Endothelial cell of umbilical vein (primary cell): ENCODE results near the gene MAP3K13. TPM values are rescaled to one million over a fixed set of nuclear protein-coding genes. Genes with fewer than 3 reads are reported as not detected.
"Not testable (repeated sequence)": the region's sequence is repeated elsewhere in the genome, so short reads cannot be mapped to it uniquely, and the experiment has no call there.

ENCODE experiments used
- BruUV-seq: library from RNA; stranded (reverse); fragments of 400-500 nt; replicated peaks from 2 replicates; lab custom pipeline; 2021; lab: Mats Ljungman, UMichigan
- CTCF ChIA-PET: fragments of 300-600, 350-600 bp; sonication (Branson Sonifier 250); formaldehyde crosslinking; loops from one replicate; lab custom pipeline; 2021; ENCODE audit warnings: antibody characterized with exemption, inconsistent platforms; lab: Charles Lee
- POLR2A ChIA-PET: fragments of 300-600, 350-600 bp; sonication (Branson Sonifier 250); formaldehyde crosslinking; loops from one replicate; lab custom pipeline; 2021; ENCODE audit warnings: antibody characterized with exemption, inconsistent platforms; lab: Charles Lee
- DNase-seq: peaks from one replicate; pipeline ENCODE4 v3.0.0-alpha.2; 2011; ENCODE audit warnings: low read depth, low spot score
- FAIRE-seq: peaks from 2 replicates; lab custom pipeline; 2011; peaks lifted over from hg19 to GRCh38; lab: Jason Lieb, UNC
- H2AFZ ChIP-seq: 2 replicates; pipeline ENCODE4 v1.6.0; 2012; ENCODE audit warnings: low read depth, low read length, control low read depth, inconsistent platforms
- H3K27ac ChIP-seq: 2 replicates; pipeline ENCODE4 v1.5.1; 2011; ENCODE audit warnings: low read depth, mild to moderate bottlenecking, control low read depth, low read length, moderate library complexity; ENCODE audit not compliant: insufficient read depth
- H3K27me3 ChIP-seq, 2 experiments: 2 replicates each; pipeline versions ENCODE4 v1.6.0 to v1.6.1; 2011; ENCODE audit warnings: low read length in 2 of 2, mixed read lengths in 1 of 2; ENCODE audit not compliant: control insufficient read depth in 2 of 2, insufficient read depth in 2 of 2
- H3K36me3 ChIP-seq, 2 experiments: 2 replicates in 1 of 2; 3 replicates in 1 of 2; pipeline ENCODE4 v1.5.1; 2011; ENCODE audit warnings: low read length in 2 of 2, mild to moderate bottlenecking in 1 of 2, moderate library complexity in 1 of 2; ENCODE audit not compliant: control insufficient read depth in 2 of 2, insufficient read depth in 2 of 2; ENCODE audit errors: extremely low read depth in 1 of 2
- H3K4me1 ChIP-seq: 3 replicates; pipeline ENCODE4 v1.5.1; 2011; ENCODE audit warnings: mild to moderate bottlenecking, low read length; ENCODE audit not compliant: control insufficient read depth, insufficient read depth; ENCODE audit errors: extremely low read depth
- H3K4me2 ChIP-seq: 2 replicates; pipeline ENCODE4 v1.6.1; 2011; ENCODE audit warnings: low read length, control low read depth, mixed read lengths; ENCODE audit not compliant: insufficient read depth
- H3K4me3 ChIP-seq, 3 experiments: fragments of 200-600 bp in 1 of 3; sonication (generic), shearing (Covaris generic) in 1 of 3; replicated peaks in 1 of 3; 2 replicates each; pipeline ENCODE4 v1.5.1; 2011 to 2016; ENCODE audit warnings: control low read depth in 3 of 3, low read length in 3 of 3, mild to moderate bottlenecking in 2 of 3, inconsistent platforms in 1 of 3, low read depth in 1 of 3, moderate library complexity in 1 of 3; ENCODE audit not compliant: insufficient read depth in 1 of 3
- H3K79me2 ChIP-seq: 2 replicates; pipeline ENCODE4 v1.6.0; 2012; ENCODE audit warnings: low read length, inconsistent platforms; ENCODE audit not compliant: control insufficient read depth, insufficient read depth
- H3K9ac ChIP-seq: replicated peaks from 2 replicates; pipeline ENCODE3; 2011; ENCODE audit warnings: low read length, control low read depth; ENCODE audit not compliant: insufficient read depth; ENCODE audit errors: extremely low read depth
- H3K9me1 ChIP-seq: replicated peaks from 3 replicates; pipeline ENCODE4 v1.6.0; 2011; ENCODE audit warnings: mild to moderate bottlenecking, low read length; ENCODE audit not compliant: control insufficient read depth, insufficient read depth; ENCODE audit errors: extremely low read depth
- H3K9me3 ChIP-seq: replicated peaks from 2 replicates; pipeline ENCODE4 v1.5.1; 2012; ENCODE audit warnings: low read length, inconsistent platforms; ENCODE audit not compliant: control insufficient read depth, insufficient read depth
- H4K20me1 ChIP-seq: replicated peaks from 2 replicates; pipeline ENCODE3; 2011; ENCODE audit warnings: mild to moderate bottlenecking, low read length; ENCODE audit not compliant: control insufficient read depth, insufficient read depth; ENCODE audit errors: extremely low read depth
- CTCF ChIP-seq, 2 donors: IDR thresholded peaks; 1 replicate in 1 of 2; 2 replicates in 1 of 2; pipeline ENCODE4 v1.5.1; 2011; ENCODE audit warnings: low read length in 2 of 2, mild to moderate bottlenecking in 2 of 2, moderate library complexity in 2 of 2, control low read depth in 1 of 2, inconsistent platforms in 1 of 2, low read depth in 1 of 2; ENCODE audit not compliant: insufficient read depth in 1 of 2; ENCODE audit errors: extremely low read depth in 1 of 2
- FOS ChIP-seq: IDR thresholded peaks from 2 replicates; pipeline ENCODE4 v1.6.1; 2011; ENCODE audit warnings: mild to moderate bottlenecking, low read length, moderate library complexity, borderline replicate concordance; ENCODE audit not compliant: insufficient read depth
- GATA2 ChIP-seq: IDR thresholded peaks from 2 replicates; pipeline ENCODE4 v1.7.0; 2011; ENCODE audit warnings: low read depth, mild to moderate bottlenecking, moderate library complexity, mixed read lengths, low read length; ENCODE audit not compliant: insufficient read length, insufficient read depth
- JUN ChIP-seq: IDR thresholded peaks from 2 replicates; pipeline ENCODE4 v1.6.1; 2011; ENCODE audit warnings: borderline replicate concordance, low read depth; ENCODE audit not compliant: insufficient read length, insufficient read depth
- MAX ChIP-seq: IDR thresholded peaks from 2 replicates; pipeline ENCODE4 v1.6.1; 2011; ENCODE audit not compliant: insufficient read depth, insufficient read length
- MYC ChIP-seq: IDR thresholded peaks from one replicate; pipeline ENCODE4 v1.6.1; 2011; ENCODE audit warnings: mild to moderate bottlenecking, low read depth, low read length
- POLR2A ChIP-seq: IDR thresholded peaks from 2 replicates; pipeline ENCODE4 v1.6.1; 2012; ENCODE audit warnings: low read depth, mild to moderate bottlenecking, control low read depth, low read length
- POLR2AphosphoS5 ChIP-seq: IDR thresholded peaks from 2 replicates; pipeline ENCODE4 v1.6.1; 2012; ENCODE audit warnings: low read depth, mild to moderate bottlenecking, control low read depth, low read length, moderate library complexity; ENCODE audit not compliant: insufficient read depth
- dilution Hi-C: fragments of 300-500 bp; cut with MboI; formaldehyde crosslinking; loops from one replicate; pipeline ENCODE4 v1.15.0; 2019; ENCODE audit warnings: low sequenced_read_pairs; ENCODE audit not compliant: extremely low pct_ligation_motif_present
- intact Hi-C: fragments of 100-400 bp; cut with micrococcal nuclease; formaldehyde crosslinking; loops from one replicate; pipeline ENCODE4 v1.10.0; 2022
- polyA plus RNA-seq, 4 experiments: library from polyadenylated mRNA; depleted of rRNA in 3 of 4; stranded (reverse) in 3 of 4; unstranded in 1 of 4; fragments of >200 nt; gene quantifications; 2 replicates each; pipeline versions ENCODE4 v1.2.1 to v1.2.3, GENCODE V29; 2011 to 2012; ENCODE audit warnings: missing spikeins in 1 of 4
- total RNA-seq: library from RNA; stranded (reverse); gene quantifications from 2 replicates; pipeline ENCODE4 v1.2.3, GENCODE V29; 2021

The MAP3K13 gene
- total and polyA plus RNA-seq, 2 donors (not counting 3 experiments of a cell fraction or from before 2014, with no cell fraction given) = 6.2 to 15.4 TPM

GRCh38 chr3:185465471-185465870, 102.5 kb downstream of the MAP3K13 start:
- H3K4me3 ChIP-seq = no peak overlapping the region
- DNase-seq = no peak
- TF ChIP-seq GATA2 = no peak
- no peak for TF ChIP-seq MAX
- no peak for TF ChIP-seq POLR2AphosphoS5
- no peak for TF ChIP-seq JUN
- TF ChIP-seq CTCF (IDR thresholded peaks at IDR 0.05; ENCODE audit: extremely low read depth in 1 of 2, insufficient read depth in 1 of 2, low read depth in 1 of 2, low read length in 2 of 2) = no peak
- no peak for TF ChIP-seq POLR2A
- no peak for TF ChIP-seq MYC
- no peak for TF ChIP-seq FOS
- H4K20me1 ChIP-seq = no peaks in the 10 kb centered on the region
- dilution Hi-C loops (no loop called here), intact Hi-C loops (no loop called here)
- no TSS peak for BruUV-seq
- H3K27me3 ChIP-seq = no peaks in the 10 kb centered on the region
- H3K36me3 ChIP-seq = no peaks in the 10 kb centered on the region
- no peak overlapping the region for H2AFZ ChIP-seq
- H3K9me1 ChIP-seq = no peaks in the 10 kb centered on the region
- H3K9me3 ChIP-seq = no peaks in the 10 kb centered on the region
- no peak overlapping the region for H3K9ac ChIP-seq
- ChIA-PET POLR2A (interaction anchor here (0.6 kb wide), 1 partner anchor 39 kb away, joined by 3 read pairs; no protein-coding TSS in a partner anchor), CTCF (interaction anchor here (0.7 to 1.0 kb wide), 2 partner anchors 41 to 94 kb away, joined by 3 to 4 read pairs; no protein-coding TSS in a partner anchor)
- H3K79me2 ChIP-seq = no peaks in the 10 kb centered on the region
- no peak overlapping the region for H3K4me2 ChIP-seq
- H3K4me1 ChIP-seq = no peaks in the 10 kb centered on the region
- FAIRE-seq = no peak
- no peak overlapping the region for H3K27ac ChIP-seq

GRCh38 chr3:185466123-185466522, 103.2 kb downstream of the MAP3K13 start:
- H3K79me2 ChIP-seq, H3K27me3 ChIP-seq, DNase-seq, H3K36me3 ChIP-seq, H3K4me3 ChIP-seq, H3K4me1 ChIP-seq, H3K9ac ChIP-seq, H3K9me3 ChIP-seq, BruUV-seq, H2AFZ ChIP-seq, H4K20me1 ChIP-seq, H3K27ac ChIP-seq, H3K9me1 ChIP-seq, intact Hi-C loops, H3K4me2 ChIP-seq, FAIRE-seq, dilution Hi-C loops: not testable (repeated sequence)
- ChIA-PET CTCF (interaction anchor here (0.7 to 1.4 kb wide), 3 partner anchors 42 to 477 kb away, joined by 4 read pairs; no protein-coding TSS in a partner anchor), POLR2A (interaction anchor here (0.6 to 0.7 kb wide), 3 partner anchors 40 to 428 kb away, joined by 3 to 7 read pairs (median 5); partner anchors contain the start of gene SENP2)
